ENCODE results near the gene NRARP. TPM values are rescaled to one million over a fixed set of nuclear protein-coding genes. Genes with fewer than 3 reads are reported as not detected.
A peak's percentile ranks its signal among the peaks of the same experiment; 100 is the strongest.

NRARP gene
- total RNA-seq, 1 donor from 2014 or later: 20.7 TPM

DNA sequence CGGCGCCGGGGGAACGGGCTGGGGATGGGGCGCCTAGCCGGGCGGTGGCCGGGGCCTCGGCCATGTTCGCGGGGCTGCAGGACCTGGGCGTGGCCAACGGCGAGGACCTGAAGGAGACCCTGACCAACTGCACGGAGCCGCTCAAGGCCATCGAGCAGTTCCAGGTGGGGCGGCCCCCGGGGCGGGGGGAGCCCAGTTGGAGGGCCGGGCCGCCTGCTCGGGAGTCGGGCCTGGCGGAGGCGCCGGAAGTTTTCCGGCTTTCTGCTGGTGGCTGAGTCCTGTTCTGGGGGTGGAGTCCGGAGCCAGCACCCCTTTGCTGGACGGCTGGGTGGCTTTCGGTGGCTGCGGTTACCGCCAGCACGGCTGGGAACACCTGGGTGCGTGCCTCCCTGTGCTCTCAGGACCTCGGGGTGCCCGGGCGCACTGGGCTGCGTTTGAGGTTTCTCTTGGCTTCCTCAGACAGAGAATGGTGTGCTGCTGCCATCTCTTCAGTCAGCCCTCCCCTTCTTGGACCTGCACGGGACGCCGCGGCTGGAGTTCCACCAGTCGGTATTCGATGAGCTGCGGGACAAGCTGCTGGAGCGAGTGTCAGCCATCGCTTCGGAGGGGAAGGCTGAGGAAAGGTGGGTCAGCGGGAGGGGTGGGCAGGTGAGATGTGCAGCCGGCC, 46.5 kb downstream of the NRARP start:
- H3K4me3 ChIP-seq: peak overlapping the region; percentile 99
- peak overlapping the region; percentile 9 for H3K27ac ChIP-seq
- peak overlapping the region; percentile 94 for H3K9ac ChIP-seq
- H3K4me1 ChIP-seq: peaks cover 31% of the 10 kb centered on the region
- H3F3A ChIP-seq (ENCODE audit: low read depth): peaks cover 12% of the 10 kb centered on the region
- peaks cover 19% of the 10 kb centered on the region for H4K20me1 ChIP-seq (ENCODE audit: low read depth)
- H3K27me3 ChIP-seq: peaks cover 6% of the 10 kb centered on the region
- peak overlapping the region; percentile 83 for H2AFZ ChIP-seq (replicated peaks)
- H3K36me3 Mint-ChIP-seq: peaks cover 9% of the 10 kb centered on the region
- no peak for TF ChIP-seq EZH2phosphoT487 (IDR thresholded peaks at IDR 0.05)
- TF ChIP-seq, protein P1, sequence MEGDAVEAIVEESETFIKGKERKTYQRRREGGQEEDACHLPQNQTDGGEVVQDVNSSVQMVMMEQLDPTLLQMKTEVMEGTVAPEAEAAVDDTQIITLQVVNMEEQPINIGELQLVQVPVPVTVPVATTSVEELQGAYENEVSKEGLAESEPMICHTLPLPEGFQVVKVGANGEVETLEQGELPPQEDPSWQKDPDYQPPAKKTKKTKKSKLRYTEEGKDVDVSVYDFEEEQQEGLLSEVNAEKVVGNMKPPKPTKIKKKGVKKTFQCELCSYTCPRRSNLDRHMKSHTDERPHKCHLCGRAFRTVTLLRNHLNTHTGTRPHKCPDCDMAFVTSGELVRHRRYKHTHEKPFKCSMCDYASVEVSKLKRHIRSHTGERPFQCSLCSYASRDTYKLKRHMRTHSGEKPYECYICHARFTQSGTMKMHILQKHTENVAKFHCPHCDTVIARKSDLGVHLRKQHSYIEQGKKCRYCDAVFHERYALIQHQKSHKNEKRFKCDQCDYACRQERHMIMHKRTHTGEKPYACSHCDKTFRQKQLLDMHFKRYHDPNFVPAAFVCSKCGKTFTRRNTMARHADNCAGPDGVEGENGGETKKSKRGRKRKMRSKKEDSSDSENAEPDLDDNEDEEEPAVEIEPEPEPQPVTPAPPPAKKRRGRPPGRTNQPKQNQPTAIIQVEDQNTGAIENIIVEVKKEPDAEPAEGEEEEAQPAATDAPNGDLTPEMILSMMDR (IDR thresholded peaks at IDR 0.05): no peak
- no peak for TF ChIP-seq EZH2 (IDR thresholded peaks at IDR 0.05)
- no peaks in the 10 kb centered on the region for H3K9me3 ChIP-seq (ENCODE audit: low read depth)
- peaks cover 23% of the 10 kb centered on the region for H3K4me1 Mint-ChIP-seq
- peaks cover 20% of the 10 kb centered on the region for H3K79me2 ChIP-seq (ENCODE audit: low read depth)
- H3K4me3 Mint-ChIP-seq: peak overlapping the region; percentile 90
- no peaks in the 10 kb centered on the region for H3K9me3 Mint-ChIP-seq
- H3K27me3 Mint-ChIP-seq (ENCODE audit: insufficient read depth, low read depth): peaks cover 9% of the 10 kb centered on the region
- H3K4me2 ChIP-seq: peak overlapping the region; percentile 99
- no peak overlapping the region for H3K27ac Mint-ChIP-seq
- H3K36me3 ChIP-seq: no peaks in the 10 kb centered on the region
- no peak for DNase-seq (ENCODE audit: low spot score)

DNA sequence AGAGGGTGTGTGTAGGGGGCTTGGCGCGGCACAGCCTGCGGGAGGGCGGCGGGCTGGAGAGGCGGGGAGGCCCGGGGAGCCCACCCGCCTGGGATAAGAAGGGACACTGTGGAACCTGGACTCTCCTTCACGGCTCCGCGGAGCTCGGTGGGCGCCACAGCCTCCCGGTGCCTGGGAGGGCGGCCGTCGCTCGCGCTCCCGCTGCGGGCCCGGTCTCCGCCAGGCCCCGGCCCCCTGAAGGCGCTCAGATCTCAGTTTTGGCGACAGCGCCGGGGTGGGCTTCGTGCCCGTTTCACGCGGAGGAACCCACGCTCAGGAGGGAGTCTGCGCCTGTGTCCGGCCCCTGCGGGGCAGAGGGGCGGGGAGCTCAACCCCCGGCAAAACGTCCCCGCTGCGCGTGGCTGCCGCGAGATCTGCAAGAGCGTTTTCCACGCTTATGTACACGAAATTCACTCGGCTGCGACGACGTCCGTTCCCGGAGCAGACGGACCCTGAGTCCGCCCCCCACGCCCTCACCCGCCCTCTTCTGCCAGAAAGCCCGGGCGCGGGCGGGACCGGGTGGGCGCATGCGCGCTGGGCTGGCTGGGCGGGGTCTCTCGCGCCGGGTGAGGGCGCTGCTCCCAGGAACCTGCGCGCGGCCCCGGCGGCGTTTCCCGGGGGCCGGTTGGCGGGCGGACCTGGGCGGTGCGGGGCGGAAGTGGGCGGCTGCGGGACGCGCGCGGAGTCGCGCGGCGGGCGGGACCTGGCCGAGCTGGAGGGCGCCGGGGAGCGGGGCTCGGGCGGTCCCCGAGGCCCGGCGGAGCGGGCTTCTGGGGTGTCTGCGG, 47.2 kb downstream of the NRARP start, which contains the start of gene NELFB:
NELFB (plus strand) TSS at position 704 of the 824 bp plus-strand sequence.
- Mint-ChIP-seq H3K27ac (peak within 1 kb of the TSS; percentile 99), H3K9me3 (no peaks in the 10 kb centered on the region), H3K36me3 (peaks cover 9% of the 10 kb centered on the region), H3K27me3 (ENCODE audit: insufficient read depth, low read depth) (peaks cover 9% of the 10 kb centered on the region), H3K4me3 (peak within 1 kb of the TSS; percentile 95), H3K4me1 (peaks cover 27% of the 10 kb centered on the region)
- Histone ChIP-seq H3K9me3 (ENCODE audit: low read depth) (no peaks in the 10 kb centered on the region), H3K36me3 (no peaks in the 10 kb centered on the region), H3F3A (ENCODE audit: low read depth) (peaks cover 10% of the 10 kb centered on the region), H3K4me1 (peaks cover 31% of the 10 kb centered on the region), H3K79me2 (ENCODE audit: low read depth) (peaks cover 20% of the 10 kb centered on the region), H3K4me2 (peak within 1 kb of the TSS; percentile 100), H3K4me3 (peak within 1 kb of the TSS; percentile 99), H3K27ac (peak within 1 kb of the TSS; percentile 9), H3K9ac (peak within 1 kb of the TSS; percentile 94), H4K20me1 (ENCODE audit: low read depth) (peaks cover 19% of the 10 kb centered on the region), H2AFZ (replicated peaks) (peak within 1 kb of the TSS; percentile 83), H3K27me3 (peaks cover 6% of the 10 kb centered on the region)
- TF ChIP-seq, protein P1 (IDR thresholded peaks at IDR 0.05): peak; percentile 23
- TF ChIP-seq EZH2 (IDR thresholded peaks at IDR 0.05): no peak
- TF ChIP-seq EZH2phosphoT487 (IDR thresholded peaks at IDR 0.05): no peak
- DNase-seq (ENCODE audit: low spot score): peak; percentile 94

DNA sequence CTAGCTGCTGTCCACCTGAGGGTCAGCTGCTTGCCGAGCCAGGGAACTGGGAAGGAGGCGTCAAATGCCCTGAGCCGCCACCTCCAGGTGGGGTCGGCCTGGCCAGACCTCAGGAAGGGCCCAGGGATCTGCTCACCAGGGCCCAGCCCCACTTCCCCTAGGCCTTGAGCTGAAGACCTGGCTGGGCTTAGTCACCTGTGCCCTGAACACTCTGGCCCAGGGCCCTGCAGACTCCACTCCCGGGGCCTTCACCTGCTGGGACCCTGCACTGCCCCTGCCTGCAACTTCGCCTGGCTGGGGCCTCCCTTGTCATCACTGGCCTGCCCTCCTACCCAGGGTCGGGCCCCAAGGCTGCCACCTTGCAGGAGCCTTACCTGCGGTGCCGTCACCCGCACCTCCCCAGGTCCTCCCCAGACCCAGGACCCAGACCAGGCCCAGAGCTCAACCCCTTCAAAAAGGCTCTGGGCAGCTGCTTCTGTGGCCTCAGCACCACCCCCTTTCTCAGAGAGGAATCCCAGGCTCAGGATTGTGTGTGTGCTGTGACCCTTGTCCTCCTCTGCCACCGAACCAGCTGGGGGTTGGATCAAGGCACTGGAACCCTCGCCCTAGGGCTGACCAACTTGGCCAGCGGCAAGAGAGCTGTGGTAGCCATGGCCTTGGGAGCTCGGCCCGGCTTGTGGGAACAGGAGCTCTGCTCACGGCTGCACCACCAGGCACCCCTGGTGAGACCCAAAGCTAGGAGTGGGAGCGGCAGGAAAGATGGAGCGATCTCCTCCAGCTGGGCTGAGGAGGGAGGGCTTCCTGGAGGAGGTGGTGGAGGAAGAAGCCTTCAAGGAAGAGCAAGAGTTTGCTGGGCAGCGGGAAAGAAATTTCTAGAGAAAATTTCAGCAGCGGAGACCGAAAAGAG, 48.1 kb downstream of the NRARP start:
- Histone ChIP-seq H3K9ac (no peak overlapping the region), H3K4me1 (peaks cover 31% of the 10 kb centered on the region), H3K9me3 (ENCODE audit: low read depth) (no peaks in the 10 kb centered on the region), H2AFZ (replicated peaks) (peak overlapping the region; percentile 53), H3K27me3 (peaks cover 6% of the 10 kb centered on the region), H4K20me1 (ENCODE audit: low read depth) (peaks cover 19% of the 10 kb centered on the region), H3K79me2 (ENCODE audit: low read depth) (peaks cover 20% of the 10 kb centered on the region), H3F3A (ENCODE audit: low read depth) (peaks cover 10% of the 10 kb centered on the region), H3K4me2 (peak overlapping the region; percentile 100), H3K27ac (no peak overlapping the region), H3K4me3 (peak overlapping the region; percentile 99), H3K36me3 (no peaks in the 10 kb centered on the region)
- Mint-ChIP-seq H3K4me3 (peak overlapping the region; percentile 95), H3K27ac (peak overlapping the region; percentile 99), H3K4me1 (peaks cover 28% of the 10 kb centered on the region), H3K27me3 (ENCODE audit: insufficient read depth, low read depth) (peaks cover 7% of the 10 kb centered on the region), H3K9me3 (no peaks in the 10 kb centered on the region), H3K36me3 (peaks cover 5% of the 10 kb centered on the region)
- TF ChIP-seq, protein P1 (IDR thresholded peaks at IDR 0.05): no peak
- TF ChIP-seq EZH2phosphoT487 (IDR thresholded peaks at IDR 0.05) (no peak), EZH2 (IDR thresholded peaks at IDR 0.05) (no peak)
- DNase-seq (ENCODE audit: low spot score): peak; percentile 65

Measured in neural progenitor cell (in vitro differentiated cells).